Measurements from ENCODE around the gene UBE2A.
A peak's percentile ranks its signal among the peaks of the same experiment; 100 is the strongest.

Gene UBE2A

DNA sequence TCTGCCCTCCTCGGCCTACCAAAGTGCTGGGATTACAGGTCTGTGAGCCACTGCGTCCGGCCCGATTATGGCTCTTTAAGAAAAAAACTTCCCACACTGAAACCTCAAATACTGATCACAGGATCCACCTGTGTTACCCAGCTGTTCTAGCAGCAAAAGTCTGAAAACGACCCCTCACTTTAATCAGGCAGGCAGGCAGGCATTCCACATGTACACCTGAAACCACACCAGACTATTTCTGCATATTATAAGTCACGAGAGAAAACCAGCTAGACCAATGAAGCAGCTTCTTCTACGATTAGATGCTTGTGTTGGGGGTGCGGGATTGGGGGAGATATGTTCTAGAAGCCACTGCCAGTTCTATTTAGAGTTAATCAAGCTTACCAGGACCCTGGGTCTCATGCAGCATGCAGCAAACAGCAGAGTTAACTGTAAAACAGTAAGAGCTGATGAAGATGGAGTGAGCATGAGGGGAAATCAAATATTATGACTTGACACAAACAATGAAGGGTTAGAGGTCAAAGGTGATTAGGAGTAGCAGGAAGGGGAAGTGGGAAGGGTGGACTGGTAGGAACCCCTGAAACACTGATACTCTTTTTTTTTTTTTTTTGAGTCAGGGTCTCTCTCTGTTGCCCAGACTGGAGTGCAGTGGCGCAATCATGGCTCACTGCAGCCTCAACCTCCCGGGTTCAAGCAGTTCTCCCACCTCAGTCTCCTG is 50.7 kb downstream of the UBE2A start:
- Mint-ChIP-seq H3K27me3 (no peaks in the 10 kb centered on the region), H3K4me3 (no peak overlapping the region), H3K4me1 (ENCODE audit: low read depth in 2 of 2) (no peaks in the 10 kb centered on the region), H3K36me3 (ENCODE audit: insufficient read depth) (peaks cover 69% of the 10 kb centered on the region), H3K9me3 (no peaks in the 10 kb centered on the region), H3K27ac (peak overlapping the region in 1 of 2 donors; percentile 82)
- ATAC-seq (replicated peaks) (no peak), DNase-seq (no peak)

DNA sequence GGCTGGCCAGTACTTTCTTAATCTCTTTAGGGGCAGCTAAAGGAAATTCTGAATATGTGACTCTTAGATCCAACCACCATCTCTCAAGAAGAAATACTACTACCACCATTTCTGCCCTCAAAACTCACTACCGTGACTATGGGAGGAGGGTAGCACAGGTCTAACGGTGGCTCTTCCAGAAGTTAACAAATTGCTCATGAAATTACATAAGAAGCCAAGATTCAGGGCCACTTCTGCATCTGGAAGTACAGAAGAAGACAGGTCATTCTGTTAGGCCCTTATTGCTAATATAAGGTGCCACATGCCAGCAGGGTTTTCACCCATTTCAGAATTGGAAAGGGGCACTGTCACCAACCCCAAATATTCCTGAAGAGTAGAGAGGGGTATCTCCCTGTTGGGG is 51.5 kb downstream of the UBE2A start:
- DNase-seq (no peak), ATAC-seq (replicated peaks) (no peak)
- H3K4me3 Mint-ChIP-seq = no peak overlapping the region
- no peaks in the 10 kb centered on the region for H3K4me1 Mint-ChIP-seq (ENCODE audit: low read depth in 2 of 2)
- no peaks in the 10 kb centered on the region for H3K27me3 Mint-ChIP-seq
- H3K36me3 Mint-ChIP-seq (ENCODE audit: insufficient read depth) = peaks cover 69% of the 10 kb centered on the region
- no peaks in the 10 kb centered on the region for H3K9me3 Mint-ChIP-seq
- peak overlapping the region in 1 of 2 donors; percentile 15 for H3K27ac Mint-ChIP-seq
